SH-SY5Y (cell line): ENCODE data around the gene SLC38A10.

Experiments
- GATA2 ChIP-seq: IDR thresholded peaks from 2 replicates; pipeline ENCODE4 v1.6.1; 2011; ENCODE audit warnings: mild to moderate bottlenecking, low read depth, low read length
- GATA3 ChIP-seq: IDR thresholded peaks from 2 replicates; pipeline ENCODE4 v1.6.1; 2011; ENCODE audit warnings: low read depth, mild to moderate bottlenecking, low read length, moderate library complexity

DNA sequence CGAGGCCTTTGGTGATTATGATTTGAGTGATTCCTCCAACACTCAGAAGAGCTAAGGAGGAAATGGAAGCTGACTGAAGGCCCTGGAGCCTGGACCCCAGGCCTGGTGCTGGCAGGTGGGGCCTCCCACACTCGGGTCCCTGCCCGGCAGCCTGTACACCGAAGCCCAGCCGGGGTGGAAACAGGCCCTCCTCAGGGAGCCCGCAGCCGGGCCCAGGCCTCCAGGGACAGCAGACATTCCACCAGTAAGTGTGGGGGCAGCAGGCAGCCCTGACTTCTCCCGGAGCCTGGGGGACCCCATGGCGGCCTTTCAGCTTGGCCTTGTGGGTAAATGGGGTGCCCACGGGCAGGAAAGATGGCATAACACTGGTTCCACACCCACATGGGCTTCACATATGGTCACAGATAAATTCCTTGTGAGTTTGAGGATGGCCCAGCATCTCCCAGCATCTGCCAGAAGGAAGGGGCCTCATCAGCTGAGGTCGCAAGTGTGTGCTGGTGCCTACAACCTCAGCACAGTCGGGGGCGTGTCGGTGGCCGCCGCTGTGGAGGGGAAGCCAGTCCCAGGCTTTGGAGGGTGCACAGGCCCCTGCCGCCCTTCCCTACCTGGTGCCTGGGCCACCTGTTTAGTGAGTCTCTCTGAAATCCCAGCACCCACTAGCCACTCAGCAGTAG, 29.2 kb upstream of the SLC38A10 start:
- TF ChIP-seq GATA3 (no peak), GATA2 (no peak)
